ENCODE results near the gene VMP1. TPM values are rescaled to one million over a fixed set of nuclear protein-coding genes. Genes with fewer than 3 reads are reported as not detected.
A peak's percentile ranks its signal among the peaks of the same experiment; 100 is the strongest.
"Not testable (repeated sequence)": the region's sequence is repeated elsewhere in the genome, so short reads cannot be mapped to it uniquely, and the experiment has no call there.

Gene VMP1
- total RNA-seq, 1 donor from 2014 or later = 479 TPM

GRCh38 chr17:59844884-59845594 is 137.6 kb downstream of the VMP1 start:
- Mint-ChIP-seq H3K4me3 (ENCODE audit: low read depth) (peak overlapping the region; percentile 30), H3K4me1 (ENCODE audit: low read depth) (peaks cover 51% of the 10 kb centered on the region), H3K27me3 (ENCODE audit: low read depth) (peaks cover 2% of the 10 kb centered on the region), H3K27ac (peak overlapping the region; percentile 86), H3K9me3 (no peaks in the 10 kb centered on the region), H3K36me3 (ENCODE audit: low read depth) (peaks cover 34% of the 10 kb centered on the region)
- intact Hi-C loops (cut with micrococcal nuclease) = loop anchor here (5.0 kb wide), 1 partner anchor 138 kb away; the partner anchor contains the start of genes PTRH2 and VMP1
- no peak for DNase-seq (ENCODE audit: low spot score)

- Mint-ChIP-seq H3K36me3 (ENCODE audit: low read depth) (peaks cover 27% of the 10 kb centered on the region), H3K4me1 (ENCODE audit: low read depth) (peaks cover 51% of the 10 kb centered on the region), H3K4me3 (ENCODE audit: low read depth) (peak overlapping the region; percentile 35), H3K27me3 (ENCODE audit: low read depth) (peaks cover 2% of the 10 kb centered on the region), H3K27ac (peak overlapping the region; percentile 86), H3K9me3 (no peaks in the 10 kb centered on the region)
- intact Hi-C loops (cut with micrococcal nuclease) = loop anchor here (5.0 kb wide), 1 partner anchor 138 kb away; the partner anchor contains the start of genes PTRH2 and VMP1
- DNase-seq (ENCODE audit: low spot score) = no peak
Measured at GRCh38 chr17:59845595-59846393, 138.3 kb downstream of the VMP1 start.

- Mint-ChIP-seq H3K4me1 (ENCODE audit: low read depth) (peaks cover 48% of the 10 kb centered on the region), H3K9me3 (no peaks in the 10 kb centered on the region), H3K27ac (peak overlapping the region; percentile 69), H3K36me3 (ENCODE audit: low read depth) (peaks cover 19% of the 10 kb centered on the region), H3K27me3 (ENCODE audit: low read depth) (no peaks in the 10 kb centered on the region), H3K4me3 (ENCODE audit: low read depth) (peak overlapping the region; percentile 35)
- intact Hi-C loops (cut with micrococcal nuclease) = loop anchor here (5.0 kb wide), 1 partner anchor 139 kb away; the partner anchor contains the start of genes PTRH2 and VMP1
- no peak for DNase-seq (ENCODE audit: low spot score)
Measured at GRCh38 chr17:59846394-59847165, 139.1 kb downstream of the VMP1 start.

GRCh38 chr17:59848385-59848668 is 140.9 kb downstream of the VMP1 start:
- DNase-seq (ENCODE audit: low spot score) = no peak
- no peak overlapping the region for H3K4me3 Mint-ChIP-seq (ENCODE audit: low read depth)
- peaks cover 49% of the 10 kb centered on the region for H3K4me1 Mint-ChIP-seq (ENCODE audit: low read depth)
- H3K27me3 Mint-ChIP-seq (ENCODE audit: low read depth) = no peaks in the 10 kb centered on the region
- intact Hi-C loops (cut with micrococcal nuclease) = loop anchor here (5.0 kb wide), 1 partner anchor 141 kb away; the partner anchor contains the start of genes PTRH2 and VMP1
- no peaks in the 10 kb centered on the region for H3K9me3 Mint-ChIP-seq
- no peak overlapping the region for H3K27ac Mint-ChIP-seq
- peaks cover 4% of the 10 kb centered on the region for H3K36me3 Mint-ChIP-seq (ENCODE audit: low read depth)

- no peaks in the 10 kb centered on the region for H3K27me3 Mint-ChIP-seq (ENCODE audit: low read depth)
- peaks cover 51% of the 10 kb centered on the region for H3K4me1 Mint-ChIP-seq (ENCODE audit: low read depth)
- no peak for DNase-seq (ENCODE audit: low spot score)
- H3K9me3 Mint-ChIP-seq = no peaks in the 10 kb centered on the region
- peaks cover 3% of the 10 kb centered on the region for H3K36me3 Mint-ChIP-seq (ENCODE audit: low read depth)
- peak overlapping the region; percentile 30 for H3K27ac Mint-ChIP-seq
- intact Hi-C loops (cut with micrococcal nuclease) = loop anchor here (5.0 kb wide), 1 partner anchor 141 kb away; the partner anchor contains the start of genes PTRH2 and VMP1
- peak overlapping the region; percentile 0 for H3K4me3 Mint-ChIP-seq (ENCODE audit: low read depth)
Measured at GRCh38 chr17:59848778-59849177, 141.3 kb downstream of the VMP1 start.

GRCh38 chr17:59850311-59850710 is 142.9 kb downstream of the VMP1 start:
- H3K4me3 Mint-ChIP-seq (ENCODE audit: low read depth); H3K9me3 Mint-ChIP-seq; DNase-seq (ENCODE audit: low spot score); H3K36me3 Mint-ChIP-seq (ENCODE audit: low read depth); H3K27ac Mint-ChIP-seq; intact Hi-C loops (cut with micrococcal nuclease); H3K27me3 Mint-ChIP-seq (ENCODE audit: low read depth): not testable (repeated sequence)
- H3K4me1 Mint-ChIP-seq (ENCODE audit: low read depth) = peaks cover 48% of the 10 kb centered on the region

GRCh38 chr17:59851439-59852375 is 144.3 kb downstream of the VMP1 start:
- Mint-ChIP-seq H3K4me1 (ENCODE audit: low read depth) (peaks cover 39% of the 10 kb centered on the region), H3K4me3 (ENCODE audit: low read depth) (no peak overlapping the region), H3K27me3 (ENCODE audit: low read depth) (no peaks in the 10 kb centered on the region), H3K36me3 (ENCODE audit: low read depth) (peaks cover 3% of the 10 kb centered on the region), H3K9me3 (no peaks in the 10 kb centered on the region), H3K27ac (no peak overlapping the region)
- intact Hi-C loops (cut with micrococcal nuclease) = no loop called here
- DNase-seq (ENCODE audit: low spot score) = no peak

- intact Hi-C loops (cut with micrococcal nuclease); H3K27me3 Mint-ChIP-seq (ENCODE audit: low read depth); H3K9me3 Mint-ChIP-seq; H3K36me3 Mint-ChIP-seq (ENCODE audit: low read depth); H3K4me3 Mint-ChIP-seq (ENCODE audit: low read depth); DNase-seq (ENCODE audit: low spot score); H3K27ac Mint-ChIP-seq: not testable (repeated sequence)
- peaks cover 39% of the 10 kb centered on the region for H3K4me1 Mint-ChIP-seq (ENCODE audit: low read depth)
Measured at GRCh38 chr17:59852847-59853167, 145.4 kb downstream of the VMP1 start.

GRCh38 chr17:59853168-59853918 is 145.9 kb downstream of the VMP1 start:
- intact Hi-C loops (cut with micrococcal nuclease) = no loop called here
- Mint-ChIP-seq H3K4me3 (ENCODE audit: low read depth) (no peak overlapping the region), H3K4me1 (ENCODE audit: low read depth) (peaks cover 35% of the 10 kb centered on the region), H3K9me3 (no peaks in the 10 kb centered on the region), H3K36me3 (ENCODE audit: low read depth) (peaks cover 3% of the 10 kb centered on the region), H3K27me3 (ENCODE audit: low read depth) (no peaks in the 10 kb centered on the region), H3K27ac (peak overlapping the region; percentile 52)
- DNase-seq (ENCODE audit: low spot score) = peak; percentile 48

GRCh38 chr17:59853919-59854729 is 146.7 kb downstream of the VMP1 start:
- peaks cover 29% of the 10 kb centered on the region for H3K4me1 Mint-ChIP-seq (ENCODE audit: low read depth)
- DNase-seq (ENCODE audit: low spot score); H3K27ac Mint-ChIP-seq; H3K9me3 Mint-ChIP-seq; H3K36me3 Mint-ChIP-seq (ENCODE audit: low read depth); H3K4me3 Mint-ChIP-seq (ENCODE audit: low read depth); intact Hi-C loops (cut with micrococcal nuclease); H3K27me3 Mint-ChIP-seq (ENCODE audit: low read depth): not testable (repeated sequence)
